Choroid plexus epithelial cell (primary cell): ENCODE data around the gene APBB3.

Source experiments
- DNase-seq: peaks from one replicate; pipeline ENCODE4 v3.0.0-alpha.2; 2010; ENCODE audit warnings: low read depth
- H3K4me3 ChIP-seq: 2 replicates; pipeline ENCODE4 v1.5.1; 2011; ENCODE audit warnings: low read depth, mild to moderate bottlenecking, control low read depth, low read length, moderate library complexity
- CTCF ChIP-seq: conservative IDR thresholded peaks from 2 replicates; pipeline ENCODE4 v1.5.1; 2011; ENCODE audit warnings: low read depth, mild to moderate bottlenecking, control low read depth, inconsistent platforms, low read length, moderate library complexity

The APBB3 gene

DNA sequence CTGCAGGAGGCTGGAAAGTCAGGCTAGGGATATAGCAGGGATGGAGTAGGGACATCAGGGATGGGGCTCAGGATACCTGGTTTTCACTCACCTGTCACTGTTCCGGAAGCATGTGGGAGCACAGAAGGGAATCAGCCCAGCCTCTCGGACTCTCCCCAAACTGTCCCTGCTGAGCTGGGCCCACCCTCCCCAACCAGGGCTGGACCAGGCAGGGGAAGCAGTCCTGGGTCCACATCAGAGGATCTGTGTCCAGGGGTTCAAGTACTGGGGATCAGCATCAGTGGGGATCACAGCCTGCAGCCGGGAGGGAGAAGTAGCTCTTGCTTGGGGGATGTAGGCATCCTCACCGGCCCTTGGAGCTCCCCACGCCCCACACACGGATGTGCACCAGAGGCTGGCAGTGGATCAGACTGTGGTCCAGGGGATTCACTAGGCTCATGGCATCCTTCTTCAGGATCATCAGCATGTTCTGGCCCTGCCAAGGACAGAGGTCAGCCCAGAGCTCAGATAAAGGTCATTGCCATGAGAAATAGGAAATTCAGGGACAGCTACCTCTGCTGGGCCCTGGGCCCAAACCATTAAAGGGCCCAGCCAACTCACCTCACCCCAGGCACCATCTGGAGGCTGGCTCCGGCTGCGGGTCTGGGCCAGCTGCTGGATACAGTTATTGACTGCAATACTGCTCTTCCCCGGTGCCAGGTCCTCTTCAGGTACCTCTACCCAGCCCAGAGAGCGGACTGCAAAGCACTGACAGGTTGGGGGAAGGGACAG, 2.5 kb downstream of the APBB3 start:
- no peak for DNase-seq
- TF ChIP-seq CTCF: no peak
- H3K4me3 ChIP-seq: no peak overlapping the region

- no peak for TF ChIP-seq CTCF
- no peak for DNase-seq
- no peak overlapping the region for H3K4me3 ChIP-seq
Measured at GRCh38 chr5:140560227-140560626, 4.2 kb downstream of the APBB3 start.

DNA sequence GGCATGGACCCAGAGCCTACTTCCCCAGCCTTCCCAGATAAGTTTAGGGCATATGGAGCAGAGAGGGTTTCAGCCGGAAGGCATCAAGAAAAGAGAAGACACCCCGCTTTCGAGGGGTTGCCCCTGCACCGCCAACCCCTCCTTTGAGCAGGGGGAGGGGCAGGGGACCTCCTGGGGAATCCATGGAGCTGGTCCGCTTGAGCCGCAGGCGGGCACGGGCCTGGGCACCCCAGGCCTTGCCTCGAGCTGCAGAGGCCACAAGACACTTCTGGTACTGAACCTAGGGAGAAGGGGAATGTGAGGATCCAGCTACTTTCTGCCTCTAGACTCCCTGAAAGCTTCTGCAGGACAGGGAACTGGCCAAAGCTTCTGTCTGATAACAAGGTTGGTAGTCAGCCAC, 5.9 kb downstream of the APBB3 start:
- H3K4me3 ChIP-seq: no peak overlapping the region
- no peak for DNase-seq
- no peak for TF ChIP-seq CTCF

DNA sequence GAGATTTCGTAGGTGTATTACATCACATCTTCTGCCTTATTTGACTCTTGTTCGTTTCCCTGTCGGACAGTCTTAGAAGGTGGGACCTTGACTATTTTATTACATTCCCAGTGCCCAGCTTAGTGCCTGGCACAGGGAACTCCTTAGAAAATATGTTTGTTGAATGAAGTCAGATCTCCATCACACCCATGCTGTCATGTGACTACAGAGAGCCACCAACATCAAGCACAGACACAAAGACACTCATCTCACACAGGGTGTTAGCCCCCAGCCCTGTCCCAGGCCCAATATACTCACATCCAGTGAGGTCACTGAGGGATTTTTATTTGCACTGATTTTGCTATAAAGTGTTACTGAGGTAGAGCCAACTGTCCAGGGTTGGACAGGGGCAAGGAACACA, 6.4 kb downstream of the APBB3 start:
- H3K4me3 ChIP-seq: no peak overlapping the region
- DNase-seq: no peak
- no peak for TF ChIP-seq CTCF

DNA sequence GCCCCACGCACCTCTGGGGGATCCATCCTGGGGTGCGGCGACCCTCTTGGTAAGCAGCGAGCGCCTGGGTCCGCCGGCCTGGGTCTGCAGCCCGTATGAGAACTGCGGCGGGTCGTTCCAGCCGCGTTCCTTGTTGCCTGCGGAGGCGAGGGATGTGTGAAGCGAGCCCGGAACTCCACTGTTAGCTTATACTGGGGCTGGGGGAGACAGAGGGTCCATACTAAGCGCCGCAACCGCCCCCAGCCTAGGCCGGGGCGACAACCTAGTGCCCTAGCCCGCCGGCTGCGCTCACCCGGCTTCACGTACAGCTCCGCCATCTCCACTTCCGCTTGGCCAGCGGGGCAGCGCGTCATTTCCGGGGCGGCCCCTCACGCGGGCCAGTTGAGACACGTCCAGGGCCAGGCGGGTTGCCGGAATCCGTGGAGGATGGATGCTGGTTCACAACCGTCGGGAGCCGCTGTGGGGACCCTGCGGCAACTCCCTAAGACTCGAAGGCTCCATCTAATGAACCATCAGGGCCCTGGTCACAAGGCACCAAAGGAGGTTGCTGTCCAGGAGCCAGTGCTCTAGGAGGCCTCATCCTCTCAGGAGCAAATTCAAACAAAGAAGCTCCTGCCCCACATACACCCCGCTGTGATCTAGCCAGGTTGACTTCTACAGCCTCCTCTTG, 7.1 kb downstream of the APBB3 start, which contains the start of gene SRA1:
Gene SRA1 (minus strand): TSS at position 338 of the 670 bp plus-strand sequence. CDS start 21 bp downstream, at position 317.
- TF ChIP-seq CTCF: no peak
- H3K4me3 ChIP-seq: peak within 1 kb of the TSS; percentile 87
- DNase-seq: peak; percentile 92

DNA sequence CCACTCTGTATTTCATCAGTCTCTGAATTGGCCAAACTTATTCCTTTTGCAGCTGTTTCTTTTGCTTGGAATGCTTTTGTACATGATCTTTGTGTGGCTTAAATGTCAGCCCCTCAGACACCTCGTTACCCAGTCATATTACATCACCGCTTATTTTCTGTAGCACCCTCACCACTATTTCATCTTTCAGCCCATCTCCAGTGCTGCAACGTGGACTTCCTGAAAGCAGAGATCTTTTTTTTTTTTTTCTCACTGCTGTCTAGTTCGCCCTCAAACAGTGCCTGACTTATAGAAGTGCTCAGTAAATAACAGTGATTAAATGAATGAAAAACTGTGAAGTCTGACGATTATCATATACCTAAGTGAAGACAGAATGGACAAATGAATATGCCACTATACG, 8.0 kb downstream of the APBB3 start:
- no peak for TF ChIP-seq CTCF
- DNase-seq: peak; percentile 71
- H3K4me3 ChIP-seq: peak overlapping the region; percentile 87
